GM12873 (cell line): ENCODE results near the gene KRT28.

ENCODE experiments used
- TF ChIP-seq, protein P1 (sequence below): IDR thresholded peaks from 2 replicates; pipeline ENCODE4 v1.5.1; 2012; ENCODE audit warnings: low read depth, mild to moderate bottlenecking, moderate library complexity, low read length, control low read depth; ENCODE audit not compliant: insufficient read depth; ENCODE audit errors: missing control alignments

KRT28 gene

DNA sequence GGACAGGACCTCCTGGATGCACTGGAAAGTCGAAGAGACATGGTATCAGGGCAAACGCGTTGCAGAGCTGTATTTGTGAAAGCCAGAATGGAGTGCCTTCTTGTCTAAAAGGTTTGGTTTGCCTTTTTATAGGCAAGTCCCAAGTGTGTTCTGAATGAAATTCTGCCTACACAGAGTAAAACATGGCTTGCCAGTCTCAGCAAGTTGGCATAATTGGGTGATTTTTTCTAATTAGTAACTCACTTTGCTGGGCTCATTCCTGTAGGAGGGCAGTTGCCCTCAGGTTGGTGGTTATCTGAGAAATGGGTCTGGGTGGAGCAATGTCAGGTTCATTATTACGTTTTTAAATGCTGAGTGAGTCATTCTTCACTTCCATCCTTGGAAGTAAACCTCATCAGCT, 44.5 kb downstream of the KRT28 start, which contains the start of gene KRT25:
TSS of gene KRT25 (minus strand) at position 101 of the 400 bp plus-strand sequence. CDS start at position 41, 60 bp downstream.
- TF ChIP-seq, protein P1, sequence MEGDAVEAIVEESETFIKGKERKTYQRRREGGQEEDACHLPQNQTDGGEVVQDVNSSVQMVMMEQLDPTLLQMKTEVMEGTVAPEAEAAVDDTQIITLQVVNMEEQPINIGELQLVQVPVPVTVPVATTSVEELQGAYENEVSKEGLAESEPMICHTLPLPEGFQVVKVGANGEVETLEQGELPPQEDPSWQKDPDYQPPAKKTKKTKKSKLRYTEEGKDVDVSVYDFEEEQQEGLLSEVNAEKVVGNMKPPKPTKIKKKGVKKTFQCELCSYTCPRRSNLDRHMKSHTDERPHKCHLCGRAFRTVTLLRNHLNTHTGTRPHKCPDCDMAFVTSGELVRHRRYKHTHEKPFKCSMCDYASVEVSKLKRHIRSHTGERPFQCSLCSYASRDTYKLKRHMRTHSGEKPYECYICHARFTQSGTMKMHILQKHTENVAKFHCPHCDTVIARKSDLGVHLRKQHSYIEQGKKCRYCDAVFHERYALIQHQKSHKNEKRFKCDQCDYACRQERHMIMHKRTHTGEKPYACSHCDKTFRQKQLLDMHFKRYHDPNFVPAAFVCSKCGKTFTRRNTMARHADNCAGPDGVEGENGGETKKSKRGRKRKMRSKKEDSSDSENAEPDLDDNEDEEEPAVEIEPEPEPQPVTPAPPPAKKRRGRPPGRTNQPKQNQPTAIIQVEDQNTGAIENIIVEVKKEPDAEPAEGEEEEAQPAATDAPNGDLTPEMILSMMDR = no peak

DNA sequence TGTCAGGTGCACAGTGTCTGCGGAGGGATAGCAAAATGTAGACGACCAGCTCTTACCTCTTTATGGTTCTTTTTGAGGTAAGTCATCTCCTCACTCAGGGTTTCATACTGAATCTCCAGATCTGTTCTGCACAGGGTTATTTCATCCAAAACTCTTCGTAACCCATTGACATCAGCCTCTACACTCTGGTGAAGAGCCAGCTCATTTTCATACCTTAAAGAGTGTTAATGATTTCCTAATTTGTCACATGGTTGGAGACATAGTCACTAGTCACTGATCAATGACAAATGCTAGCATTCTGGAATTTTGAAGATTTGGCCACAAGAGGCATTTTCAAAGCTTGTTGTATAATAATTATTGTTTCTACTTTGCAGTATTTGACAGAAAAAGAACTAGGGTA, 46.0 kb downstream of the KRT28 start:
- TF ChIP-seq, protein P1 = no peak

DNA sequence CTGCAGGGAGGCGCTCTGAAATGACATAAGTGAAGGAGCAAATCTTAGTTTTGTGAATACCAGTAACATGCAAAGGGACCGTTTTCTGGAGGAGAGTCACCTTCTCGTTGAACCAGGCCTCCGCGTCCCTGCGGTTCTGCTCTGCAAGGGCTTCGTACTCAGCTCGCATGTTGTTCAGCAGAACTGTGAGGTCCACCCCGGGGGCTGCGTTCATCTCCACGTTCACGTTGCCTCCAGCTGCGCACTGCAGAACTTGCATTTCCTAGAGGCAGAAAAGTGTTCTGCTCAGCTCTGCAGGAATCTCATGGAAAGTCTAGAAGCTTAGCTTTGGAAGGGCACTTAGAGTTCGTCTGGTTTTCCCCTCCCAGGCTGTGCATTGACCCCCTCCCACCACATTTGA, 48.7 kb downstream of the KRT28 start:
- TF ChIP-seq, protein P1 = no peak

DNA sequence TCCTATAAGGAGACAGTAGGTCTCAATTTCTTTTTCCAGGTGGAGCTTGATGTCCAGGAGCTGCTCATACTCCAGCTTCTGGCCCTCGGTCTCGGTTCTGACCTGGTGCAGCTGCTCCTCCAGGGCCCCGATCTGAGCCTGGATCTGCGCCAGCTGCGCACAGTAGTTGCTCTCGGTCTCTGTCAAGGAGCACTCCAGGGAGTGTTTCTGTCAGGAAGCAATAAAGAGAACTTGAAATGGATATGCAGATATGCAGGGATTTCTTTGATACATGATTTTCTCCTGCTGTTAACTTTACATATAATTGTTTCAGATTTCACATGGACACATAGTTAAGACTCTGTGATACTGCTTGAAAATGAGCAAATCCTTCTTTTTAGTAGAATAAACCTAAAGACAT, 49.4 kb downstream of the KRT28 start:
- TF ChIP-seq, protein P1 = no peak
